GM12865 (cell line): ENCODE results near the gene SLC35E3.

Source experiments
- DNase-seq: peaks from one replicate; pipeline ENCODE4 v3.0.0; 2010; ENCODE audit warnings: low read depth
- H3K4me3 ChIP-seq: 2 replicates; pipeline ENCODE4 v1.5.1; 2011; ENCODE audit warnings: mild to moderate bottlenecking, low read depth, low read length, control low read depth
- TF ChIP-seq, protein P1 (sequence below): IDR thresholded peaks from 2 replicates; pipeline ENCODE4 v1.5.1; 2011; ENCODE audit warnings: low read length, control low read depth, low read depth, inconsistent platforms; ENCODE audit not compliant: insufficient read depth; ENCODE audit errors: missing control alignments

Gene SLC35E3

DNA sequence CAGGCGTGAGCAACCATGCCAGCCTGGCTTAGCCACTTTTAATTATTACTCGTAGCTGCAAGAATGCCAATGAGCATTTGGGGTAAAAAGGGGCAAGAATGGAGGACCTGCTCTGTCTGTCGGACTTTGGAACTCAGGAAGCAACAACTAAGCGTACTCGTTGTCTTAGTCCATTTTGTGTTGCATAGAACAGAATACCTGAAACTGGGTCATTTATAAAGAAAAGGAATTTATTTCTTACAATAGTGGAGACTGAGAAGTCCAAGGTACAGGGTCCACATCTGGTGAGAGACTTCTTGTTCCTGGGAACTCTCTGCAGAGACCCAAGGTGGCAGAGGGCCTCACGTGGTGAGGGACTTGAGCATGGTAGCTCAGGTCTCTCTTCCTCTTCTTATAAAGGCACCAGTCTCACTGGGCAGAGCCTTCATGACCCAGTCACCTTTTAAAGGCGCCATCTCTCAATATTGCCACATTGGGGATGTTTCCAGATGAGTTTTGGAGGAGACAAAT, 29.2 kb downstream of the SLC35E3 start:
- H3K4me3 ChIP-seq: no peak overlapping the region
- no peak for DNase-seq
- TF ChIP-seq, protein P1, sequence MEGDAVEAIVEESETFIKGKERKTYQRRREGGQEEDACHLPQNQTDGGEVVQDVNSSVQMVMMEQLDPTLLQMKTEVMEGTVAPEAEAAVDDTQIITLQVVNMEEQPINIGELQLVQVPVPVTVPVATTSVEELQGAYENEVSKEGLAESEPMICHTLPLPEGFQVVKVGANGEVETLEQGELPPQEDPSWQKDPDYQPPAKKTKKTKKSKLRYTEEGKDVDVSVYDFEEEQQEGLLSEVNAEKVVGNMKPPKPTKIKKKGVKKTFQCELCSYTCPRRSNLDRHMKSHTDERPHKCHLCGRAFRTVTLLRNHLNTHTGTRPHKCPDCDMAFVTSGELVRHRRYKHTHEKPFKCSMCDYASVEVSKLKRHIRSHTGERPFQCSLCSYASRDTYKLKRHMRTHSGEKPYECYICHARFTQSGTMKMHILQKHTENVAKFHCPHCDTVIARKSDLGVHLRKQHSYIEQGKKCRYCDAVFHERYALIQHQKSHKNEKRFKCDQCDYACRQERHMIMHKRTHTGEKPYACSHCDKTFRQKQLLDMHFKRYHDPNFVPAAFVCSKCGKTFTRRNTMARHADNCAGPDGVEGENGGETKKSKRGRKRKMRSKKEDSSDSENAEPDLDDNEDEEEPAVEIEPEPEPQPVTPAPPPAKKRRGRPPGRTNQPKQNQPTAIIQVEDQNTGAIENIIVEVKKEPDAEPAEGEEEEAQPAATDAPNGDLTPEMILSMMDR: no peak

DNA sequence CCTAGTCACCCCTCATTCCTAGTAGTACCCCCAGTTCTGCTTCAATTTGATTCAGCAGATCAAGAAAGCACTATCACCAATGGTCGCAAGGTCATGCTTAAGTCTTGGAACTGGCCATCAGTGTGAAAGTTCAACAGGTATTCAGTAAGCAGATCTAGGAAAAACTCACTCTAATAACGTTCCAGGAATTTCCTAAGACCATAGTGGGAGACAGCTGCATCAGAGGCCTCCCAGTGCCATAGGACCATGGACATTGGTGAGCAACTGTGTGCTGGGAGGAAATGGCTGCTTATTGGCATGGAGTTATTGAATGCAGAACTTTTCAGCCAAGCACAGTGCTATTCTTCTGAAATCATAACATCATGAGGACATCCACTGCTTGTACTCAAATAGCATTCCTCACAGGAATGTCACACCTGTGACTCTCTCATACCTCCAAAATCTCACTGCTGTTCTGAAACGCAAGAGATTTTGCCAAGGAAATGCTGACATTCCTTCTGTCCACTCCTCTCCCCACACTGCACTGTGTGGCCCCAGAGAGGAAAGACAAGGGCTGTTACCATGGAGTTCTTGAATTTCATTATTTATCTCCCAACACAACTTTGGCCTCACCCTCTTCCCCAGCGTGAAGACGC, 31.1 kb downstream of the SLC35E3 start:
- TF ChIP-seq, protein P1: no peak
- H3K4me3 ChIP-seq: no peak overlapping the region
- DNase-seq: no peak

DNA sequence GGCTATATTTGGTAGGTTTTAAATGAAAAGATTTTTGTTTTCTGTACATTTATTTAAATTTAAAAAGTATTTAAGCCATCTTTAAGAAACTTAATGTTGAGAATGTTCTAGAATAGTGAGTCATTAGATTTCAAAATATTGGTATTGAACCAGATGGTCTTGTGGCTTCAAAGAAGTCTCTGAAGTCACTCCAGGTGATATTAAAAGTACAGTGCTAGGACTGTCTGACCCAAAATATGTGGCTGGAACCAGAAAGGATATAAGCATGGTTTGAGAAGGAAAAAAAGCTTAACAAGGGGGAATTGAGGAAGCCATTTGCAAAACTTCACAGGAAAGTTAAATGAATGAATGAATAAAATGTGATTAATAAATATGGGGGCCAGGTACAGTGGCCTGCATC, 33.3 kb downstream of the SLC35E3 start:
- no peak overlapping the region for H3K4me3 ChIP-seq
- no peak for DNase-seq
- TF ChIP-seq, protein P1: no peak

DNA sequence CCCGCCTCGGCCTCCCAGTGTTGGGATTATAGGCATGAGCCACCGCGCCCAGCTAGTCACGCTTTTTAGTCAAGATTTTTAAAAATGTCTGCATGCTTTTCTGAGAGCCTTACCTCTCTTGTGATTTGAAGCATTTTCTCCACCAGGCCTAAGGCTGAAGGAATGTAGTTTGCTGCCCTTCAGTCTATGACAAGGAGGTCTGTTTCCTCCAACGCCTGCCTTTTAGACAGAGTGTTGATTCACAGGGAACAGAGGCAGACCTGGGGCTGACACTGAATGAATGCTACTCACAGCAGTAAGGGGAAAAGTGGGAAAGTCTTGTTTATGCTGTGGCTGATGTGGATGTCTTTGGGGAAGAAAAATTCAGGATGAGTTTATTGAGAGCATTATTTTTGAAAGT, 34.8 kb downstream of the SLC35E3 start:
- TF ChIP-seq, protein P1: no peak
- no peak overlapping the region for H3K4me3 ChIP-seq
- no peak for DNase-seq

DNA sequence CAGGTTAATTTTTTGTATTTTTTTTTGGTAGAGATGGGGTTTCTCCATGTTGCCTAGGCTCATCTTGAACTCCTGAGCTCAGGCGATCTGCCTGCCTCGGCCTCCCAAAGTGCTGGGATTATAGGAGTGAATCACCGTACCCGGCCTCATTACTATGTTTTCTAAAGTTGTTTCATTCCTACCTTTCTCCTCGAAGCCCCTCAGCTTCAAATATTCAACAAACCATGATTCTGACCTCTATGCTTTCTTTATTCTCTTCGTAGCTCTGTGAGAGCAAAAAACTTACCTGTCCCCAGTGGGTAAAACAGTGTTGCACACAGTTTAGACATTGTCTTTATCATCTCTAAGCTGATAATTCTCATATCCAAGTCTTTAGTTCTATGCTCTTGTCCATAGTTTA, 35.8 kb downstream of the SLC35E3 start:
- DNase-seq: no peak
- no peak overlapping the region for H3K4me3 ChIP-seq
- TF ChIP-seq, protein P1: no peak

DNA sequence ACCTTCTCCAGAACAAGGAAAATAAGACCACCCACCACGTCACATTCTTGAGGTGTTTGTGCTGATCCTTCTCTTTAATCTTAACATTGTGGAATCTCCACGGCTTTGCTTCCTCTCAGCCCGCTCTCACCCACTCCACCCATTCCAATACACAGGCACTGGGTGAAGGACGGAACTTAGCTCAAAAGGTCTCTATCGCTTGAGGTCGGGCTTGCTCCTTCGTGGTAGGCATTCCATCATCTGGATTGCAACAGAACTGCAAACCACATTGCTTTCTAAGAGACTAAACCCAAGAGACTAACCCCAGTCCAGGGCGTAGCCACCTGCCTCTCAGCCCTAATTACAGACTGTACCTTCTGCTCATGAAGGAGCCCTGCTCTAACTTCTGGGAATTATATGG, 38.0 kb downstream of the SLC35E3 start:
- TF ChIP-seq, protein P1: no peak
- no peak for DNase-seq
- no peak overlapping the region for H3K4me3 ChIP-seq

DNA sequence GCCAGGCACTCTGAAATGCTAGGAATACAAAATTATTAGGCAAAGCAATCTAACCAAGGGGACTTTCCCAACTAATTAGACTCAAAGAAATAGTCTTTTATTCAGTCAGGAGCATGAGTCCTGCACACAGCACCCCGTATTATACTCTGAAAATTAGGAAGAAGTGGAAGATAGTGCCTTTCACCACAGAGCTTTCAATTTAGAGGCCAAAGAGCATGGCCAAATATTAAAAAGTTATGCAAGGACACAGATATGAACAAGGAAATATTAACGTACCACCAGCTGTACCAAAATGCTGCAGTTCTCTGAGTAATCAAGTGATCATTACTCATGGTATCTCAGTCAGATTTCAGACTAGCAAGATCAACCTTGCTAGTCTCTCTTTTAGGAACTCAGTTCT, 39.4 kb downstream of the SLC35E3 start:
- no peak for DNase-seq
- no peak overlapping the region for H3K4me3 ChIP-seq
- TF ChIP-seq, protein P1: no peak
